Choroid plexus epithelial cell (primary cell): ENCODE results near the gene IGSF3.
A peak's percentile ranks its signal among the peaks of the same experiment; 100 is the strongest.

Experiments
- DNase-seq: peaks from one replicate; pipeline ENCODE4 v3.0.0-alpha.2; 2010; ENCODE audit warnings: low read depth
- H3K4me3 ChIP-seq: 2 replicates; pipeline ENCODE4 v1.5.1; 2011; ENCODE audit warnings: low read depth, mild to moderate bottlenecking, control low read depth, low read length, moderate library complexity
- CTCF ChIP-seq: conservative IDR thresholded peaks from 2 replicates; pipeline ENCODE4 v1.5.1; 2011; ENCODE audit warnings: low read depth, mild to moderate bottlenecking, control low read depth, inconsistent platforms, low read length, moderate library complexity

The IGSF3 gene

GRCh38 chr1:116558140-116558549 lies 109.4 kb downstream of the IGSF3 start:
- no peak overlapping the region for H3K4me3 ChIP-seq
- TF ChIP-seq CTCF = no peak

GRCh38 chr1:116557323-116557878 lies 110.1 kb downstream of the IGSF3 start:
- TF ChIP-seq CTCF = no peak
- no peak for DNase-seq
- no peak overlapping the region for H3K4me3 ChIP-seq

More at GRCh38 chr1:116558140-116558549, 109.4 kb downstream of the IGSF3 start:
- no peak for DNase-seq

GRCh38 chr1:116556289-116557006 lies 111.1 kb downstream of the IGSF3 start:
- no peak for TF ChIP-seq CTCF
- peak; percentile 74 for DNase-seq
- no peak overlapping the region for H3K4me3 ChIP-seq

GRCh38 chr1:116554924-116555323 lies 112.6 kb downstream of the IGSF3 start:
- H3K4me3 ChIP-seq = no peak overlapping the region
- no peak for TF ChIP-seq CTCF
- no peak for DNase-seq

GRCh38 chr1:116553386-116554115 lies 114.0 kb downstream of the IGSF3 start:
- DNase-seq = no peak
- TF ChIP-seq CTCF = no peak
- no peak overlapping the region for H3K4me3 ChIP-seq

GRCh38 chr1:116546354-116546977 lies 121.1 kb downstream of the IGSF3 start:
- H3K4me3 ChIP-seq = no peak overlapping the region
- TF ChIP-seq CTCF = no peak
- no peak for DNase-seq
